ENCODE data around the gene S1PR3.

Gene S1PR3

DNA sequence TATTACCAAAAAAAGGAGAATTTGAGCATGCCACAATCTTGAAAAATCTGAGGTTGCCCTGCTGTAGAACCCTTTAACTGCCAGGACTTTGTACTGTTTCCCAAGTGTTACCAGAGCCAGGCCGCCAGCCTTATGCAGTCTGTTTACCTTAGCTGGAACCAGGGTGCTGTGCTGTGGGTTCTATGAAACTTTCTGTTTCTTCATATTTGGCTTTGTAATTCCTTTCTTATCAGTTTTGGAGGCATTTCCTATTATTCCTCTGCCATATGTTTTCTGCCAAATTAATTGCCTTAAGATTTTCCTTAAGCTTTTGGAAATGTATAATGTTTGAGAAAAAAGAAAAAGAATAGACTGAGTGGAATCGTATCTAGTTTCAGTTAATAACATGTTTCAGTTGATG, 2.1 kb downstream of the S1PR3 start:
- no peak for DNase-seq (ENCODE audit: low read depth)

DNA sequence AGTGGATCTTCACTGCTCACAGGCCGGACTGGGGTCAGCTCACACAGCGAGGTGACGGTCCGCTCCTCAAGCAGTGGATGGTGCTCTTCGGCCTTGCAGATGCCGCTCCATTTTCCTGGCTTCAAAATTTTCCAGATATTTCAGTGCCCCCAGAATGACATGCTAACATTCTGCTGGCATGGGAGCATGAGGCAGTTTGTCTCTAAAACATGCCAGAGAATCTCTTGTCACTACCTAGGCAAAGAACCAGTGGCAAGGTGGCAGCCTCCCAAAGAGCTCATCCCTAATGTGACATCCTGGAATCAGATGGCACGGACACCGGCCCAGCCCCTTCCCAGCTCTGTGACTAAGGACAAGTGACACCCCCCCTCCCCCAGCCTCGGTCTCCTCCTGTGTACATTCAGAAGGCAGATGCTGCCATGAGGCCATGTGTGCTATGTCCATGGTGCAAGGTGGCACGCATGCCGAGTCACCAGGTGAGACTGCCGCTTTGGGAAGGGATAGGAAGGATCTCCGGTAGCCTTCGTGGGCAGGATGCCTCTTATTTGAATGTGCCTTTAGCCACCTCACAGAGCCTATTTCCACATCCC, 2.7 kb downstream of the S1PR3 start:
- no peak for DNase-seq (ENCODE audit: low read depth)

DNA sequence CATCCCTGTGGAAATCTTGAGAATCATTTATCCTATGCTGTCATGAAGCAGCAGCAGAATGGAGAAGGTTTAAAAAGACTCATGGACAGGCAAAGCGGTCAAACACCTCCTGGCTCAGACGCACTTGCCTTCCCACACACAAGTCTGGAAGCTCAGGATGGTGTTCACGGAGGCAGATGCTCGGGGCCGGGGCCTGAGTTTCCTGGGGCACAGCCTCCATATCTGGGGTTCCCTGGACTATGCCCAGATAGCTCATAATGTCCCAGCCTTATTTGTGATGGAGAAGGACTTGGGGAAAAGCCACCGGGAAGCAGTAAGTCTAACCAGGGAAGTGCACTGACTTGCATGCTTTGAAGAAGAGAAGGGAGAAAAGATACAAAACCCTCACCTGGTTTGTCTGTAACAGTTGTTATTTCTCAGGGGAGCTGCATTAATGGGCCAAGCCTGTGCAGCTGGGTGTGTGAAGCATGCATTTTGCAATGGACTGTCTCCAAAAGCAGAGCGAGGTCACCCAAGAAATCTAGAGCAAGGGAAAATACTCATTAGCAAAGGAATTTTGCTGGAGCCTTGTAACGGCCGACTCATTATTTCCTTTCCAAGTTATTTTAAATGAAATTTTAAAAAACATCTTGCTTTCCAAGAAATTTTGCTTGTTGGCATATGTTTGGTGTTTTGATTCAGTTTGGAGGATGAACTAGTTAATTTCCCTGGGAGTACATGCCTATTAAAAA, 3.4 kb downstream of the S1PR3 start:
- DNase-seq (ENCODE audit: low read depth): no peak

DNA sequence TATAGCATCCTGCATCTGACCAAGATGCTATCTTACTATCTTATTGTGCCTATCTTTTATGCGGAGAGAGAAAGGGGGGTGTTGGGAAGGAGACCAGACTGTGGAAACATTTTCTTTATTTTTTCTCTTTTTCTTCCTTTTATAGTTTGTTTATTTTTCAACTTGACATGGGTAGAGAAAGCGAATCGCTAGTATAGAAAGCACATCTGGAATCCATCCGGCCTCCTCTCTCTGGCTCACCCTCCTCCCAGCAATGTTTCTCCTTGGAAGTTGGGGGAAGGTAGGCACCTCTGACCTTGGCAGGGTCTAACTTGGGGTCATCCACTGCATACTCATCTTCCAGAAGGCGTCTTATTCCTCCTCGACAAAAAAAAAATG, 3.9 kb downstream of the S1PR3 start:
- DNase-seq (ENCODE audit: low read depth): no peak

DNA sequence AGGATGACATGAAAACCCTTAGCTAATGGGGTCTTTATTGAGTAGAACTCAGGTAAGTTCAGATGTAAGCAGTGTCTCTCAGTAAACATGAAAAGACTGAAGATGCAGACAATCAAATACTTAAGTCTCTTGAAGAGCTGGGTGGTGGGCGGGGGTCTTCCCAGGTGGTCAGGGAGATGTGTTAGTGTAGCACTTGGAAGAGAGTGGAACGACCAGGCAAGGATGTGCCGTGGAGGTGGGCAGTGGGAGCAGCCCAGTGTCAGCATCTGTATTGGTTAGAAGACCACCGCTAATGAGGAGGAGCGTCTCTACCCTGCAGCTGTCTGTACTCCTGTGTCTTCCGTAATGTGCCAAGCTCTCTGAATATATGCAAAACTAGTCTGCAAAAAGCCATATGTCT, 4.4 kb downstream of the S1PR3 start:
- no peak for DNase-seq (ENCODE audit: low read depth)

DNA sequence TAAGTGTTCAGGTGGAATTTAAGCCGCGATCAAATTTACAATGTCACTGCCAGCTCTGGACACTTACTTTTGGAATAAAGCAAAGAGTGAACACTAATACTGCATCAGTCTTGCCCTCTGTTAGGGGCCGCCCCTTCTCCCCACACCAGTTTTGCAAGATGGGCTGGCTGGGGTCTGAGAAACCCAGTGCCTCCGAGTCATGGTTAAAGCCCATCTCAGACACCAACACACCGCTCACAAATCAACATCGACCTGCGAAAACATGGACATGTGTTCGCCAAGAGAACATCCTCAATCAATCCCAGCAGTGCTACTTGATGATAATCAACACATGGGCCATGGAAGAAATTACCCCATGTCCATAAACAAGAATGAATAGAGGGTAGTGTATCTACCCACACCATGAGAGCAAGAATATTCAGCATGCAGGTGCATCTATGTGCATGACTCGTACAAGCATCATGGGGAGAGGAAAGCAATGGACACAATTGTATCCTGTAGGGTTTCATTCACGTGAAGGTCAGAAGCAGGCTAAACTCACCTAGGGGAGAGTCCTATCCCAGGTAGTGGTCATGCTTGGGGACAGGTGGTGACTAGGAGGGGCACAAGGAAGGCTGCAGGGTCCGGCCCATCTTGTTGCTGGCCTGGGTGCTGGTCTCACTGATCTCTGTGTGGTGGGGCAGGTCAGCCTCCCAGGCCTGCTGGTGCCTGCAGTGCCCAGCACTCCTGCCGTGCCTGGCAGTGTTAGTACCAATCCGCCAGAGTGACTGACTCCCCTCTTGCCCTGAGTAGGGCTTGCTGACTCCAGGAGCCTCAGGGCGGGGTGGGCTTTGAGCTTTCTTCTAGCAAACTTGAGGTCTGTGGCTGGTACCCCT, 5.0 kb downstream of the S1PR3 start:
- DNase-seq (ENCODE audit: low read depth): no peak

DNA sequence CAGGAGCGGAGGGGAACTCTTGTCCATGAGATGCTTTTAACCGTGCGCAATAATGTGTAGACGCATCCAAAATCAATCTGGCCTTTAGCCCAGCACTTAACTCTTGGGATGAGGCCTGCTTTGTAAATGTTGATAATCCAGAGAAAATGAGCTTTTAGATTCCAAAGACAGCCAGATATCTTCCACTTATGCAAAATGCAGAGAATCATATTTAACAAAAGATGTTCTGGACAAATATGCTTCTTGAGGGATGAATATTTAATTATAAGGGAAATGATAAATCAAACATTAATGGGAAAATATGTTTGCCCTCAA, 5.6 kb downstream of the S1PR3 start:
- DNase-seq (ENCODE audit: low read depth): no peak

DNA sequence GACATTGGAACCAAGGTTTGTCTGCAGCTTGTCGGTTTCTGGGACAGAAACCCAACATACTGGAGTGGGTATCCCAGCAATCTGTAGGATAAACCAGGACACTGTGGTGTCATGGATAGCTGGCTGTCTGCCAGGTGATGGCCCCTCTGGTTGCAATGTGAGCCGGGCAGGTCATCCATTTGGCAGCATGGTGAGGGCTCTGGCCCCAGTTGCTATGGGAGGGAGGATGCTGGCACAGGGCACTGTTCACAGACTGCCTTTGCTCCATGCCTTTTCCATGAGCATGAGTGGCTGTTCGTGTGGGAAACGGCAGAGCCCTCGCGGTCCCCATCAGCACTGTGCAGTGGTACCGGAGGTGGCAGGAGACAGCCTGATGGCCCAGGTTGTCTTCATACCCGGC, 6.4 kb downstream of the S1PR3 start:
- no peak for DNase-seq (ENCODE audit: low read depth)

DNA sequence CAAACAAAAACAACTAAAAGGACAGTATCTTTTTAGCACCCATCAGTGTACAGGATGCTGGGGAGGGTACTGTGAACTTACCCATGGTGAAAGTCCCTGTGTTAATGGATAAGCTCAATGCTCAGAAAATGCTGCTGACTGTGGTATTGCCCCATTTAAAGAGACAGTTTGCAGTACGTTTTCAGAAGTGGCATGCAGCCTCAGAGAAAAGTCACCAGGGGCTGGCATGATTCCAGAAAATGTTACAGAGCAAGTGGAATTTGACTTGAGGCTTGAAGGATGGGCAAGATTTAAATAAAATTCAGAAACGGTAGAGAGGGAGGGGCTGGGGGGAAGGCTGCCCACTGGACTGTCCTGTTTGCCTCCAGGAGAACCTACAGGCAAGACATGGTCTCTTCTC, 7.2 kb downstream of the S1PR3 start:
- no peak for DNase-seq (ENCODE audit: low read depth)

DNA sequence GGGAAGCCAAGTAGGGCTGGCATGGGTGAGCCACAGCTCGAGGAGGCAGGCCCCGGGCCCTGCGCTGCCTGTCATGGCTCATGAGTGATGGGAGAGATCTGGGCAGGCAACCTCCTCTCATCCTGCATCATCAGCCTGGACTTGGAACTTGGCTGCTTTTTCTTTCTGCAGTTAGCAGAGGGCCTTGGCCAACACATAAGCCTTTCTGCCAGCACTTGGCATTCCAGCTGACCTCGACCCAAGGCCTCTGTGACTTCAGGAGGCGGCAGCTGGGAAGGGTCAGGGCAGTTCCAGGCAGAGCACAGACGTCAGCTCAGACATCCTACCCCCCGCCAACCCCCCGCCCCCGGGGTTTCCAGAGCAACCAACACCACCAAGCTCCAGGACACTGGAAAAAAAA, 7.6 kb downstream of the S1PR3 start:
- DNase-seq (ENCODE audit: low read depth): no peak

DNA sequence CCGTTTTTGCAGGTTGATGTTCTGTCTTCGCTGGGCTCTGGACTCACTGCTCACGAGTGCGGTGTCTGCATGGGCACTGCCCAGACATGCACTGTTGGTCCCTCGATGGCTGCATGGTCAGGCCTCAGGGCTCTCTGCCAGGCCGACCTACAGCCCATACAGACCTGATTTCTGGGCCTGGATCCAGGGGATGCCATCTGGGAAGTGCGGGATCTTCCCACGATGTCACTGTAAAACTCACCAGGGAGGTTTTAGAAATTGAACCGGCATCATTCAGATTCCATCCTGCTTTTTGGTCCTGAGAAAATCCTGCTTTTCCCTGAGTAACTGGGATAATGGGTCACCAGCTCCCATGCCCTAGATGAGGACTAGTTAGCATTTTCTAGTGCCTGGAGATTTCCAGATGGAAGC, 9.1 kb downstream of the S1PR3 start:
- DNase-seq (ENCODE audit: low read depth): no peak

DNA sequence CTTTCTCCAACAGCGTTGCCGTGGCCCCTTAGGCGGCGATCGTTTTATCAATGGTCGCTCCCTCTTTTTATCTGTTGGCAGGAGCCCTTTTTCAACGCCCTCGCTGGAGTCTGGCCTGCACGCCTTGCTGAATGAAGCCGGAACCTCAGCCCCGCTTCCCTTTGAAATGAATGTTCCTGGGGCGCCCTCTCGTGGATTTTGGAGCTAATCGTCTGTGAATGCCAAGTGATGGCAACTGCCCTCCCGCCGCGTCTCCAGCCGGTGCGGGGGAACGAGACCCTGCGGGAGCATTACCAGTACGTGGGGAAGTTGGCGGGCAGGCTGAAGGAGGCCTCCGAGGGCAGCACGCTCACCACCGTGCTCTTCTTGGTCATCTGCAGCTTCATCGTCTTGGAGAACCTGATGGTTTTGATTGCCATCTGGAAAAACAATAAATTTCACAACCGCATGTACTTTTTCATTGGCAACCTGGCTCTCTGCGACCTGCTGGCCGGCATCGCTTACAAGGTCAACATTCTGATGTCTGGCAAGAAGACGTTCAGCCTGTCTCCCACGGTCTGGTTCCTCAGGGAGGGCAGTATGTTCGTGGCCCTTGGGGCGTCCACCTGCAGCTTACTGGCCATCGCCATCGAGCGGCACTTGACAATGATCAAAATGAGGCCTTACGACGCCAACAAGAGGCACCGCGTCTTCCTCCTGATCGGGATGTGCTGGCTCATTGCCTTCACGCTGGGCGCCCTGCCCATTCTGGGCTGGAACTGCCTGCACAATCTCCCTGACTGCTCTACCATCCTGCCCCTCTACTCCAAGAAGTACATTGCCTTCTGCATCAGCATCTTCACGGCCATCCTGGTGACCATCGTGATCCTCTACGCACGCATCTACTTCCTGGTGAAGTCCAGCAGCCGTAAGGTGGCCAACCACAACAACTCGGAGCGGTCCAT, 10.0 kb downstream of the S1PR3 start:
- DNase-seq (ENCODE audit: low read depth): peak; percentile 5

DNA sequence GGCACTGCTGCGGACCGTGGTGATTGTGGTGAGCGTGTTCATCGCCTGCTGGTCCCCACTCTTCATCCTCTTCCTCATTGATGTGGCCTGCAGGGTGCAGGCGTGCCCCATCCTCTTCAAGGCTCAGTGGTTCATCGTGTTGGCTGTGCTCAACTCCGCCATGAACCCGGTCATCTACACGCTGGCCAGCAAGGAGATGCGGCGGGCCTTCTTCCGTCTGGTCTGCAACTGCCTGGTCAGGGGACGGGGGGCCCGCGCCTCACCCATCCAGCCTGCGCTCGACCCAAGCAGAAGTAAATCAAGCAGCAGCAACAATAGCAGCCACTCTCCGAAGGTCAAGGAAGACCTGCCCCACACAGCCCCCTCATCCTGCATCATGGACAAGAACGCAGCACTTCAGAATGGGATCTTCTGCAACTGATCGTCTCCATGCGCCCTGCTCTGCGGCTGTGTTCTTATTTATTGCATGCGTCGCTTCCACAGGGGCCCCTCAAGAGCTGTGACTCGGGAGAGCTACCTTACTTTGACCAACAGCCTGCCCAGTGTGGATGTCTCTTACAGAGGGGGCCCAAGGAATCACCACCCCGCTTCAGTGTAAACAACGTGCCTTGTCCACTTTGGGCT, 10.8 kb downstream of the S1PR3 start:
- no peak for DNase-seq (ENCODE audit: low read depth)

DNA sequence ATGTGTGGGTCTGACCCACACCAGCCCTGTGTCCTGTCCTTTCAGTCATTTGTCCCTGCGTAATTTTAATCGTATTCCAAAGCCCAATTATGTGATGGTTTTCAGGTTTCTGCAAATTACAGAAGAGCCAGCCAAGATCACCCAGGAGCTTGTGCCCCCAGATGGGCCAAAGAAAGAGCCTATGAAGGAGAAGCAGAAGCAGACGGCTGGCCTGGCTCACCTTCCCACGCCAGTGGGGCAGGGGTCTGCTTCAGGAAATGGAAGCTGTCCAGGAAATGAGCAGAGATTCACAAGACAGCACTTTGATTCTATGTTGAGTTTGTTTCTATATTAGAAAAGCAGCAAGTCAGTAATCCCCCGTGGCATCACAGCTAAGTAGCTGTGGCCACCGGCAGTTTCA, 11.7 kb downstream of the S1PR3 start:
- no peak for DNase-seq (ENCODE audit: low read depth)

DNA sequence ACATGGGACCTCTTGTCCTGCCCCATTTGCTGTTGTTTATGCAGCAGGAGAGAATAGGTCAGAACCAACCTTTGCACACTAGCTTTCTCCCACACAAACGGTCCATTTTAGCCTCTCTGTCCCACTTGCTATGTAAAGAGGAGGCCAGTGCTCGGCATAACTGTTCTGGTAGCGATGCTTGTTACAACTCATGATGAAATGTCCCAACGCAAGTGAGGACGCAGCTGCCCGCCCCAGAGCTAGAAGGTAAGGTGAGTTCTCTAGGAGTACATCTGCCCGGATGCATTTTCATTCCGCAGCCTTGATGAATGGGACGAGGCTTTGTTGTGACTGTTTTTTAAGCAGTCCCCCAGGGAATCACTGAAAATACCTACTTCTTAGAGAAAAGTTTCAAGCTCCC, 14.1 kb downstream of the S1PR3 start:
- no peak for DNase-seq (ENCODE audit: low read depth)

DNA sequence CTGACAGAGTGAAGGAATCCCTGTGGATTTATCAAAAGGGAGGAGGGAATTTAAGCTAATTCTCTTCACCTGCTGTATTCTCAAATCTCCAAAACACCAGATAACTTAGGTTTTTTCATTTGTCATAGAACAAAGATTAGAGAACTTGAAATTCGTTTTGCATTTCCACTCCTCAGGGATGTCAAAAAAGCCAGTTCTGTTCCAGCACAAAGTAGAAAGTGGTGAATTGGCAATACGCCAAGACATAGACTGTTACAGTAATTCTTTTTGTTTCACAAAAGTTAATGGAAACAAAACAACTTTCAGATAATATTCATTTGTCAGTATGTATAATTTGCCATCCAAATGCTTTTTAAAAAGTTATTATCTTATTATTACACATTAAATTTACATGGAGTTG, 15.0 kb downstream of the S1PR3 start:
- no peak for DNase-seq (ENCODE audit: low read depth)

DNA sequence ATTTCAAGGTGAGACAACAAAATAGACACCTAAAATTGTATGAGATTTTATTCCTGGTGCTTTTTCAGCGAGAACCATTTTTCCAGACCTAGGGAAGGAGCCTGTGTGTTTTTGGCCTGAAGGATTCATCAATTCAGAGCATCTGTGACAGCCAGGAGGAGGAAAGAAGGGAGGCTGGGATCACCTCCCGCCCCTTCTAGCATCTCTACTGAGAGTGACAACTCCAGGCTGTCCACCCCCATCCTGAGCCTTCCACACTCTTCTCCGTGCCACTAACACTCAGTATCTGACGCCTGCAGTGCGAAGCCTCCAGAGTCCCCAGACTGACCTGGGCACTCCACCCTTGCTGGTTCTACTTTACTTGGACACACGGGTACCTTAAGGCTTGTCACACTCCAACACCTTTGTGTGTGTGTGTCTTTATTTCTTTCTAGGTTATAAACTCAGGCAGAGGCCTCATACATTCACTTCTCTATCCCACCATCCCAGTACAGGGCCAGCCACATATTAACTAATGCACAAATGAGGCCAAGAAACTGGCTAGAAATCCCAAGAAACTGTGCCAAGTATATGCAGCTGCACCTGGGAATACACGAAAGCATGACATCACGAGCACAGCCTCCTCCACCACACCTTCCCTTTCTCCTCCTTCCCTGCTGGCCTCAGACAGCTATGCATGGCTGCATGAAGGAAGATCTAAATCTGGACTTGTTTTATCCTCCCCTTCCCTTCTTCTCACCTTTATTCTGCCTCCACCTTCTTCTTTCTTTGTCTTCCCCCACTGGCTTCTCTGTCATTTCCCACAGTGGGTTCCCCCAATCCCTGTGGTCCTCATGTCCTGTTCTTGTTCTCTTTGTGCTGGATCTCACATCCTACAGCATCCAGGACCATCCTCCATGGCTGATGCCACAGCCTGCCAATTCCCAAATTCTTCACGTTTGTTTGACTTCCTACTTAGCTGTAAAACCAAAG, 16.0 kb downstream of the S1PR3 start:
- DNase-seq (ENCODE audit: low read depth): no peak

DNA sequence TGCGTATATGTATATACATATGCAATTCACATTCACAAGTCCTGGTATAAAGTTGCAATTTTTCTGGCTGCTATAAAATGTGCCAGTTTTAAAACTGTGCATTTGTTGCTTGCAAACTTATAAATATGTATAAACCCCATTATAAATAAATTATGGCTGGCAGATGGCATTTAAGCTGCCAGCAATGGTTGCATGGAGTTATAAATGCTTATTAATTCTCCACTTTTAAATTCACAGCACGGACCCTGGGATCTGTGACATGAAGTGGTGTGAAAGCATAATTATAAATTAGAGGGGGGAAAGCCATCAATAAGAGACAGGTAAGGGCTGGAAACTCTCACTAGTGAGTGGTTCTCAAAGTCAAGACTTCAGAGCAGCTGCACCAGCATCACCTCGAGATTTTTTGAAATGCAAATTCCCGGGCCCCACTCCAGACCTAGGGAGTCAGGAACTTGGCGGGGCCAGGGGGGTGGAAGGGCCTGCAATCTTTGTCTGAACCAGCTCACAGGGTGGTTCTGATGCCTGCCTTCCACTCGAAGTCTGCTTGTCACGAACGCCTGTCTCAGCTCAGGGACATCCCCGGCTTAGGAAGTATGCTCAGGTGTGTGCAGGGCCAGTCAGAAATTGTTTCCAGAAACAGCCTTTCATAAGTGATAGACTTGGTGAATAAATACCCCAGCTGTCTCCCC, 16.9 kb downstream of the S1PR3 start:
- DNase-seq (ENCODE audit: low read depth): no peak

DNA sequence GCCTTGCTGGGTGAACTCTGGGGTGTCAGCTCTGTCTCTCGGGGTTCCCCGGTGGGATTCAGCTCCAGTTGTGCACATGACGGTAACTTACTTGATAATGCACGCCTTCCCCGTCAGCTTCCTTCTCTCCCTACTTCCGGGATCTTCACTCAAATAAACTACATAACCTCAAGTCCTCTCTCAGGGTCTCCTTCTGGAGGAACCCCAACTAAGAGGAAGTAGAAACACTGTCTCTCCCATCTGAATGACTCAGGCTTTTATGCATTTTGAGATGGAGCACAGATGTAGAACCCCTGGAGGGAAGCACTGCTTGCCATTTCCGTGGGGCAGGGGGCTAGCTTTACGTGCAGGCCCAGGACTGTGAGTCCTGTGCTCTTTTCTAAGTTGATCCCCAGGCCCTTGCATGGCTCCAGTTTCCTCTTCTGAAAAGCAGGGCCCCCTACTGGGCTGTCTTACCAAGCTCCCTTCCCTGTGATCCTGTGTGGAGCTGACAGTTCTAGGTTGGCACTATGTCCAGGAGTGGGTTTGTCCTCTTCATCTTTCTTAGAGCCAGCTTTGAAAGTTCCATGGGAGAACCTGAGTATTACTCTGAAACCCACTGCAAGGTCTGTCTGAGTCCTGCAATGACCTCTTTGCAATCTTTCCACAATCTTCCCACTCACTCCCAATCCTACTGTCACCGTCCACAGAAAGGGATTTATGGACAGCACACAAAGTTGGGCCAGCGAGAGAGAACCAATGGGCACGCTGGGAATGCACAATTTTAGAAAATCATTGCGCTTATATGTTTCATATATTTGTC, 17.7 kb downstream of the S1PR3 start:
- no peak for DNase-seq (ENCODE audit: low read depth)
